KMS-11 (cell line): ENCODE results near the gene PTPN4.

Experiments
- H2AFZ ChIP-seq: fragments of 200-600 bp; sonication (generic); 2 replicates; pipeline ENCODE4 v1.6.1; 2016; ENCODE audit warnings: antibody characterized with exemption, mixed run types, low read depth
- H3K27ac ChIP-seq: fragments of 200-600 bp; sonication (generic); 2 replicates; pipeline ENCODE4 v1.6.1; 2016; ENCODE audit warnings: mild to moderate bottlenecking, mixed run types
- H3K27me3 ChIP-seq: fragments of 200-600 bp; sonication (generic); 2 replicates; pipeline ENCODE4 v1.6.1; 2017; ENCODE audit warnings: mild to moderate bottlenecking, low read depth, mixed run types, moderate library complexity; ENCODE audit not compliant: insufficient read depth
- H3K36me3 ChIP-seq: fragments of 200-600 bp; sonication (generic); 2 replicates; pipeline ENCODE4 v1.6.1; 2017; ENCODE audit warnings: mild to moderate bottlenecking, mixed run types; ENCODE audit not compliant: insufficient read depth
- H3K4me1 ChIP-seq: fragments of 200-600 bp; sonication (generic); 2 replicates; pipeline ENCODE4 v1.6.1; 2016; ENCODE audit warnings: mild to moderate bottlenecking, low read depth, mixed run types; ENCODE audit not compliant: poor library complexity, severe bottlenecking
- H3K4me2 ChIP-seq: fragments of 200-600 bp; sonication (generic); 2 replicates; pipeline ENCODE4 v1.7.0; 2016; ENCODE audit warnings: mild to moderate bottlenecking, mixed run types
- H3K4me3 ChIP-seq: fragments of 200-600 bp; sonication (generic); IDR thresholded peaks from 2 replicates; pipeline ENCODE4 v1.6.1; 2017; ENCODE audit warnings: low read depth, low read length, mixed read lengths; ENCODE audit not compliant: insufficient read depth
- H3K79me2 ChIP-seq: fragments of 200-600 bp; sonication (generic); 2 replicates; pipeline ENCODE4 v1.6.1; 2016; ENCODE audit warnings: low read depth, mixed run types; ENCODE audit not compliant: insufficient read depth
- H3K9ac ChIP-seq: fragments of 200-600 bp; sonication (generic); 2 replicates; pipeline ENCODE4 v1.6.1; 2016; ENCODE audit warnings: mild to moderate bottlenecking, mixed run types
- H4K20me1 ChIP-seq: fragments of 200-600 bp; sonication (generic); 2 replicates; pipeline ENCODE4 v1.6.1; 2016; ENCODE audit warnings: mild to moderate bottlenecking, mixed run types; ENCODE audit not compliant: insufficient read depth
- CTCF ChIP-seq: fragments of 200-600 bp; sonication (generic); conservative IDR thresholded peaks from 2 replicates; pipeline ENCODE4 v1.6.1; 2017; ENCODE audit warnings: low read depth, mild to moderate bottlenecking, antibody characterized with exemption, low read length, moderate library complexity, mixed read lengths

The PTPN4 gene

GRCh38 chr2:119837350-119837749 lies 77.6 kb downstream of the PTPN4 start:
- H3K27me3 ChIP-seq, result no peaks in the 10 kb centered on the region
- TF ChIP-seq CTCF, result no peak
- H4K20me1 ChIP-seq, result no peaks in the 10 kb centered on the region
- H3K4me3 ChIP-seq, result no peak overlapping the region
- H2AFZ ChIP-seq, result no peak overlapping the region
- no peaks in the 10 kb centered on the region for H3K36me3 ChIP-seq
- no peak overlapping the region for H3K27ac ChIP-seq
- H3K9ac ChIP-seq, result no peak overlapping the region
- H3K79me2 ChIP-seq, result no peaks in the 10 kb centered on the region; the same call in 1 of the 2 replicates
- H3K4me1 ChIP-seq, result no peaks in the 10 kb centered on the region
- H3K4me2 ChIP-seq, result no peak overlapping the region

DNA sequence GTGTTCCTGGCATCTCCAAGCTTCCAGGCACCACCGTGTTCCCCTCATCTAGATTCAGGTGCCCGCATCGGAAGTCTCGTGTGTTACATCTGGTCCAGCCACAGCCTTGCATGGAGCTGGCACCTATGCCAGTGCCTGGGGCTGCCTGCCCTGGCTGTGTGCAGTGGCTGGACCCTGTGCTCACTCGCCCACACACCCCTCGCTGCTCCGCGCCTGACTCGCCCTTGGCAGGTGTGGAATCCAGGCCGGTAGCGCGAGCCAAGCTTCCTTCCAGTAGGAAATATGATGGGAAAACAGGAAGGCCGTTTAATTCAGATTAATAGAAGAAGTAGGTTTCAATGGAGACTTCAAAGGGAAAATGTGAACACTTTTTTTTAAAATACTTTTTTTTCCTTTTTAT lies 78.0 kb downstream of the PTPN4 start:
- Histone ChIP-seq H3K4me2 (no peak overlapping the region), H3K27ac (no peak overlapping the region), H3K4me3 (no peak overlapping the region), H3K9ac (no peak overlapping the region), H2AFZ (no peak overlapping the region), H3K4me1 (no peaks in the 10 kb centered on the region), H3K27me3 (no peaks in the 10 kb centered on the region), H3K36me3 (no peaks in the 10 kb centered on the region), H4K20me1 (no peaks in the 10 kb centered on the region), H3K79me2 (no peaks in the 10 kb centered on the region; the same call in 1 of the 2 replicates)
- no peak for TF ChIP-seq CTCF

DNA sequence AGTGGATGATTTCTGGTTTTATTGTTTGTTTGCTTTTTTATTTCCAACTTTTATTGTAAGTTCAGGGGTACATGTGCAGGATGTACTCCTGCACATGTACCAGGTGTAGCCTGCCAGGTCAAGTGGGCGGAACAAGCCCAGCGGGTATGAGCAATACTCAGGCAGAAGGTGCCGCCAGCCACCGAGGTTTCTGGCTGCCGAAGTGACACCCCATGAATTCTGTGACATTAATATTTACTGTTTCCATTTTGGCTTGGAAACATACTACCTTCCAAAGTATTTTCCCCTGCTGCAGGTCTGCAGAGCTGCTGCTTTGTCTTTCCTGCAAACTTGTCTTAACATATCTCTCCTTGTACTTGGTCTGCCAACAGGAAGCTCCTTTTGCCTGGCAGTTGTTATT lies 78.5 kb downstream of the PTPN4 start:
- no peak overlapping the region for H2AFZ ChIP-seq
- H3K4me3 ChIP-seq, result no peak overlapping the region
- no peak overlapping the region for H3K4me2 ChIP-seq
- no peaks in the 10 kb centered on the region for H4K20me1 ChIP-seq
- no peaks in the 10 kb centered on the region; the same call in 1 of the 2 replicates for H3K79me2 ChIP-seq
- H3K9ac ChIP-seq, result no peak overlapping the region
- no peaks in the 10 kb centered on the region for H3K4me1 ChIP-seq
- no peak overlapping the region for H3K27ac ChIP-seq
- TF ChIP-seq CTCF, result no peak
- no peaks in the 10 kb centered on the region for H3K36me3 ChIP-seq
- no peaks in the 10 kb centered on the region for H3K27me3 ChIP-seq

DNA sequence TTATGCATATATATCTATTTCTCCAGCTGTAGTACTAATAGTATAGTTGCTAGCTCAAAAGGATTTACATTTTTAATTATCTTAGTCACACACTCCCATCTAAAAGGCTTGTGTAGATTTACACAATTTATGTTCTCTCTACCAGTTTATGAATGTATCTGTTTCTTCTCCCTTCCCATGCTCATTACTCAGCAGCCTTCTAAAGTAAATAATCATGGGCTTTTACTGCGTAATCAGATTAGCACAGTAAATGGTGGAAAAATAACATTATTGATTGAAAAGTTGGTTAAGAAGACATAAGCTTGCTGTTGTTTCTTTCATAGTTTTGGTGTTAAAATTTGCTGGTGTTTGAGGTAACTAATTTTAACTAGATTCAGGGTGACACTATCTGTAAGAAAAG lies 81.8 kb downstream of the PTPN4 start:
- H3K4me2 ChIP-seq, result no peak overlapping the region
- H3K4me3 ChIP-seq, result no peak overlapping the region
- H3K4me1 ChIP-seq, result no peaks in the 10 kb centered on the region
- H4K20me1 ChIP-seq, result no peaks in the 10 kb centered on the region
- TF ChIP-seq CTCF, result no peak
- no peaks in the 10 kb centered on the region for H3K36me3 ChIP-seq
- H3K9ac ChIP-seq, result no peak overlapping the region
- H2AFZ ChIP-seq, result no peak overlapping the region
- H3K79me2 ChIP-seq, result no peaks in the 10 kb centered on the region
- no peak overlapping the region for H3K27ac ChIP-seq
- H3K27me3 ChIP-seq, result no peaks in the 10 kb centered on the region
